Peyer's patch (tissue), 4 donors: ENCODE results near the gene SPN.

Source experiments
- CTCF ChIP-seq, 6 experiments: fragments of 450-650 bp in 4 of 6; fragments of 200-600 bp in 2 of 6; sonication (generic) in 1 of 6; IDR thresholded peaks; one replicate each; pipeline ENCODE4 v1.5.1; 2017 to 2019; ENCODE audit warnings: antibody characterized with exemption in 6 of 6, mild to moderate bottlenecking in 3 of 6, moderate library complexity in 1 of 6
- POLR2A ChIP-seq, 2 donors: fragments of 450-650 bp; IDR thresholded peaks; one replicate each; pipeline ENCODE4 v1.5.1; 2017; ENCODE audit warnings: antibody characterized with exemption in 2 of 2, mild to moderate bottlenecking in 2 of 2, moderate library complexity in 2 of 2

DNA sequence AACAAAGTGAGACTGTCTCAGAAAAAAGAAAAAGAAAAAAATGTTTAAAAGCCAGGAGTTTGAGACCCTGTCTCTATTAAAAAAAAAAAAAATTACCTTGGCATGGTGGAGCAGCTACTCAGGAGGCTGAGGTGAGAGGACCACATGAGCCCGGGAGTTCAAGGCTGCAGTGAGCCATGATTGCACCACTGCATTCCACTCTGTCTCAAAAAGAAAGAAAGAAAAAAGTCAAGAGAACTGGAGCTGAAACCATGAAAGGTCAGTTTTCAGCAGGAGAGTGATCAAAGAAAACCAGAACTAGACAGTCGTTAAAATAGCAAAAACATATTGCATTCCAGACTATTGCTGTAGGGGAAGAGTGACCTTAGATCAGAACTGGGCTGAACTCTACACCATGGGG, 24.7 kb downstream of the SPN start:
- TF ChIP-seq CTCF (IDR thresholded peaks at IDR 0.05) (no peak), POLR2A (IDR thresholded peaks at IDR 0.05) (no peak)
